Epithelial cell of esophagus (primary cell): Measurements from ENCODE around the gene GNAS.
"Not testable (repeated sequence)": the region's sequence is repeated elsewhere in the genome, so short reads cannot be mapped to it uniquely, and the experiment has no call there.

ENCODE experiments used
- DNase-seq: peaks from one replicate; pipeline ENCODE4 v3.0.0; 2010; ENCODE audit warnings: low read depth
- H3K4me3 ChIP-seq: 2 replicates; pipeline ENCODE4 v1.5.1; 2011; ENCODE audit warnings: mild to moderate bottlenecking, low read length, control low read depth
- TF ChIP-seq, protein P1 (sequence below): IDR thresholded peaks from 2 replicates; pipeline ENCODE4 v1.5.1; 2011; ENCODE audit warnings: low read depth, mild to moderate bottlenecking, low read length, control low read depth, inconsistent platforms; ENCODE audit not compliant: insufficient read depth; ENCODE audit errors: missing control alignments

The GNAS gene

DNA sequence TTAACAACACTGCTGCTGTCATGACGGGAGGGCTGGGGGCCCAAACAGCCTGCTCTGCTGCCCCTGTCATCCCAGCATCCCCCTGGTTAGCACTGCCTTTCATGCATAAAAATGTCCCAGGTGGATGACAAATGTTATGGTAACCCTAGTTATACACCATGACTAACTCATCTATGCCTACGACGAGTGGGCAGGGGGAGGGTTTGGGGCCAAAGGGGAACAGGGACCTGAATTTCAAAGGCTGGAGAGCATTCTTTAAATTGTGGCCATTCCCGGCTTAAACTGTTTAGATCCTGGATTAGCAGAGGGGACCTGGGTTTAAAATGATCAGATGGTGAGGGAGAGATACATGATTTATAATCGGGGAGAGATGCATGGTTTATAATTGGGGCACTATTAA is 26.2 kb upstream of the GNAS start:
- TF ChIP-seq, protein P1, sequence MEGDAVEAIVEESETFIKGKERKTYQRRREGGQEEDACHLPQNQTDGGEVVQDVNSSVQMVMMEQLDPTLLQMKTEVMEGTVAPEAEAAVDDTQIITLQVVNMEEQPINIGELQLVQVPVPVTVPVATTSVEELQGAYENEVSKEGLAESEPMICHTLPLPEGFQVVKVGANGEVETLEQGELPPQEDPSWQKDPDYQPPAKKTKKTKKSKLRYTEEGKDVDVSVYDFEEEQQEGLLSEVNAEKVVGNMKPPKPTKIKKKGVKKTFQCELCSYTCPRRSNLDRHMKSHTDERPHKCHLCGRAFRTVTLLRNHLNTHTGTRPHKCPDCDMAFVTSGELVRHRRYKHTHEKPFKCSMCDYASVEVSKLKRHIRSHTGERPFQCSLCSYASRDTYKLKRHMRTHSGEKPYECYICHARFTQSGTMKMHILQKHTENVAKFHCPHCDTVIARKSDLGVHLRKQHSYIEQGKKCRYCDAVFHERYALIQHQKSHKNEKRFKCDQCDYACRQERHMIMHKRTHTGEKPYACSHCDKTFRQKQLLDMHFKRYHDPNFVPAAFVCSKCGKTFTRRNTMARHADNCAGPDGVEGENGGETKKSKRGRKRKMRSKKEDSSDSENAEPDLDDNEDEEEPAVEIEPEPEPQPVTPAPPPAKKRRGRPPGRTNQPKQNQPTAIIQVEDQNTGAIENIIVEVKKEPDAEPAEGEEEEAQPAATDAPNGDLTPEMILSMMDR = no peak
- DNase-seq = no peak
- H3K4me3 ChIP-seq = no peak overlapping the region

DNA sequence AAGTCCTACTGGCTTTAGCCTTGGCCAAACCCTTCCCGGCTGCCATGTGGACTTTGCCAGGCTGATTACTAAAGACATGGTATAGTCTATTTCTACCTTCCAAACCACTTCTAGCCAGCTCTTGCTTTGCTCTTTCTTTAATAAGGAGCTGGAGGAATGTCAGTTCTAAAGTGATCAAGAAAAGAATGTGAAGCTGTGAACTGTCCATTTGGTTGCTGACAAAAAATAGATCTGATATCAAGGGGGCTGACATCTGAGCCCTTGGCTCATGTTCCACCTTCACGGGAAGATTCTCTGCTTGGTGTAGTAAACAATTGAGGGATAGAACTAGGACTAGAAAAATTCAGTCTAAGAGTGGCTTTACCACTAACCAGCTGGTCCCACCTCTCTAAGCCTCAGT is 24.4 kb upstream of the GNAS start:
- TF ChIP-seq, protein P1 = no peak
- no peak overlapping the region for H3K4me3 ChIP-seq
- no peak for DNase-seq

DNA sequence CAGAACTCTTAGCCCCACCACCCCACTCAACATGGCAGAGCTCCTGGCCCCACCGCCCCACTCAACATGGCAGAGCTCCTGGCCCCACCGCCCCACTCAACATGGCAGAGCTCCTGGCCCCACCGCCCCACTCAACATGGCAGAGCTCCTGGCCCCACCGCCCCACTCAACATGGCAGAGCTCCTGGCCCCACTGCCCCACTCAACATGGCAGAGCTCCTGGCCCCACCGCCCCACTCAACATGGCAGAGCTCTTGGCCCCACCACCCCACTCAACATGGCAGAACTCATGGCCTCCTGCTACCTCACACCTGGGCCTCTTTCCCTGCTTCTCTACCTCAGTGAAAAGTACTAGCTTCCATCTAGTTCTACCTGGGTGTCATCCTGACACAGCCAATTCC is 23.7 kb upstream of the GNAS start:
- not testable (repeated sequence) for H3K4me3 ChIP-seq, DNase-seq

DNA sequence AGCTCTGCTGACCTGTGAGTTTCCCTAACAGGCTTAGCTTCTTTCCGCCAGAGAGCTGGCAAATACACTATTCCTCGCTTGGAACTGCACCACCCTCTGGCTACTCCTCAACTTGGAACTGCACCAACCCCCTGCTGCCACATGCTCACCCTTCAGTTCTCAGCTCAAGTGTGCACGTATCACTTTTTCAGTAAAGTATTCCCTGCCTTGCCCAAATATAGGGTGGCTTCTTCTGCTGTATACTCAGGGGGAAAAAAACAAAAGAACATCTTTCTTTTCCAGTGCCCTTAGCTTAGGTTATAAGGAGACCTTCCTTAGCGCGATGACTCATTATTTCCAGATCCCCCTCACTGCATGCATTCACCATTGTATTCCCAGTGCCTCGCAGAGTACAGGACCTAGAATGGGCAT is 23.0 kb upstream of the GNAS start:
- H3K4me3 ChIP-seq = no peak overlapping the region
- TF ChIP-seq, protein P1 = no peak
- peak; percentile 20 for DNase-seq

DNA sequence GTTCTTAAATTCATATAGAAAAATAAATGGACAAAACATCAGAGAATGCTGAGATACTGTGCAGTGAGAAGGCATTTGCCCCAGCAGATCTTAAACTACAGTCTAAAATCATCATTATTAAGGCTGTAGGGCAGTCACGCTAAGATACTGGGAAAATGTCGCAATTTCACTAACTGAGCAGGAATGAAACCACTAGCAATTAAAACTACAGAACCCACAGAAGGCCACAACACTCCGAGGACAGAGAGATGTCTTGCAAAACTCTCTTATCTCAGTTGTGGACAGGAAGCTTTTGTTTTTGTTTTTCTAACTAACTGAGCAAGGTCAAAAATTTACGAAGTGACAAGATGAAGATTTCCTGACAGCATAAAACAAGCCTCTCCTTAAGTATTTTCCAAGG is 20.1 kb upstream of the GNAS start:
- TF ChIP-seq, protein P1 = no peak
- DNase-seq = no peak
- H3K4me3 ChIP-seq = no peak overlapping the region

DNA sequence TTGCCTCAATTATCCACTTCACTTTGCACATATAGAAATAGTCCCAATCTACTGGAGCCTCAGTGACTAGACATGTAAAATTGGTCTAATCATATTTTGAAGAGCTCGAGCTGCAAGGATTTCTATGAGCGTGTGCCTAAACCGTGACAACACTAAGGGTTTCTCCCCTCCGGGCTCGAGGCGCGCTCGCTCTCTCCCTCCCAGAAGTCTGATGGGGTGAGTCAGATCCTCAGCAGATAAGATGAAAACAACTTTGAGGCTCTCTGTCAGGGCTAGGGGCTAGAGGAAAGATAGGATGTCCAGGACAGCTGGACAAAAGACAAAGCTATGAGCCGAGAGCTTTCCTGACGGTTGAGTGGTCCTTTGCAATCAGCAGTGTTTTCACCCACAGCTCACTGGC is 18.6 kb upstream of the GNAS start:
- H3K4me3 ChIP-seq = no peak overlapping the region
- no peak for DNase-seq
- TF ChIP-seq, protein P1 = no peak

DNA sequence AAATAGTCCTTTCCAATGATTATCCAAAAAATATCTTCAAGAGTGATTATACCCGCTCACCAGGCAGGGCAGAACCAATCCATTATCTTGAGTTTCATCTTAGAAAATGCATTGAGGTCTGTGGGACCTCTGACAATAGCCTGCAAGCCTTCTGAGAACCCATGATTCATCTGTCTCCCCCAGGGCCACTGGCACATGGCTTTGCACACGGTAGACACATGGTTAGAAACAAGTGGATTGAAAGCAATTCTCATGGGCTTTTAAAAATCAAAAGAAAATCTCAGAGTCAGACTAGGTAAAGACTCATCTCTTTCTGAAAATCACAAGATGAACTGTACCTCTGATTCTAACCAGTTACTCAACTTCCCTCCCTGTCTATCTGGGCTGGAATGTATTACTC is 17.3 kb upstream of the GNAS start:
- no peak overlapping the region for H3K4me3 ChIP-seq
- DNase-seq = no peak
- TF ChIP-seq, protein P1 = no peak
